Bone marrow (tissue), 2 donors: Measurements from ENCODE around the gene FNDC11.

Experiments used
- DNase-seq, 2 donors: peaks; one replicate each; lab custom pipeline; 2025; lab: John Stamatoyannopoulos, UW

Gene FNDC11

GRCh38 chr20:63540417-63541186 is 13.4 kb upstream of the FNDC11 start:
- peak in 1 of 2 donors; percentile 37 for DNase-seq

GRCh38 chr20:63541371-63541770 is 12.6 kb upstream of the FNDC11 start:
- DNase-seq: no peak

GRCh38 chr20:63542031-63542559 is 11.9 kb upstream of the FNDC11 start:
- no peak for DNase-seq

DNA sequence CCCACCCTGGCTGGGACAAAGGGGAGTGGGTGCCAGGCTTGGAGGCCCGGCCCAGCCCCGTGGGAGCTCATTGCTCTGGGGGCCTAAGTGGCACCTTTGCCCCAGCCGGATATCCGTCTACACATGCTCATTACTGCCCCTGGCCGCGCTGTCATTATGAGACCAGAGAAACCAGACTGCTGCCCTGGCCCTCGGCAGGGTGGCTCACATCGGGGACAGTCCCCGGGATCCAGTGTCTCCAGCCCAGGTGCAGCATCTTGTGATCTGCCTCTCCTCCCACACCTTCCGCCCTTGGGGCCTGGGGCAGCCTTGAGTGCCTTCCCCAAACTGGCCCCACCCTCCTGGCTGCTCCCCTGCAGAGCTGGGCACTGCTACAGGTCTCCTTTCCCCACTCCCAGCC is 11.3 kb upstream of the FNDC11 start:
- DNase-seq: no peak

- no peak for DNase-seq
Measured at GRCh38 chr20:63543131-63543530, 10.8 kb upstream of the FNDC11 start.

GRCh38 chr20:63543733-63544132 is 10.2 kb upstream of the FNDC11 start:
- DNase-seq: no peak

DNA sequence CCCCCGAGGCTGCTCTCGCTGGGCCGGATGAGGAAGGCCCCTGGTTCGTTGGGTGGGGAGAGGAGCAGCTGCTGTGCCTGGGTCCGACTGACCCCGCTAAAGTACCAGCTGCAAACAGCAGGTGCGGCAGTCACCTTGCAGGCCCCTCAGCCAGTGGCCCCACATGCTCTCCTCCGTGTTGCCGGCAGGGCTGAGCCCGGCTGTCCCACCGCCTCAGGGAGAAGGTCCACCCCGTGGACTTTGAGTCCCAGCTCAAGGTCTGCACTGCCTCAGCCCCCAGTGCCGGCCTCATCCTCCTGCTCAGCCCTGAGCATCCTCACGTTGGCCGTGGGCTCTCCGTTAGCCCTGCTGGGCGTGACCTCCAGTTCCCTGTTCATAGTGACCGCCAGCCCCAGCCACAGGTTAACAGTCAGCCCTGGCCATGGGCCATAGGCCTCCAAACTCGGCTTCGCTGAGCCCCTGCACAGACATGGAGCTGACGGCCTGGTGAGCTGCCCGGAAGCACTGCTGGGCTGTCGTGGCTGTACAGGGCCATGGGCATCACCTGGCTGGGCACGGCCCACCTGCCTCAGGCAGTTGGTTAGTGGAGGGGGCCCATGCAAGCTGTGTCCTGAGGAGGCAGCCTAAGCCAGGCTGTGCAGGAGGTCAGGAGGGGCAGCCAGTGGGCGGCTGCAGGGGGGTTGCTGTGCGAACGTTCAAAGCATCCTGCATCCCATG is 9.6 kb upstream of the FNDC11 start:
- no peak for DNase-seq

DNA sequence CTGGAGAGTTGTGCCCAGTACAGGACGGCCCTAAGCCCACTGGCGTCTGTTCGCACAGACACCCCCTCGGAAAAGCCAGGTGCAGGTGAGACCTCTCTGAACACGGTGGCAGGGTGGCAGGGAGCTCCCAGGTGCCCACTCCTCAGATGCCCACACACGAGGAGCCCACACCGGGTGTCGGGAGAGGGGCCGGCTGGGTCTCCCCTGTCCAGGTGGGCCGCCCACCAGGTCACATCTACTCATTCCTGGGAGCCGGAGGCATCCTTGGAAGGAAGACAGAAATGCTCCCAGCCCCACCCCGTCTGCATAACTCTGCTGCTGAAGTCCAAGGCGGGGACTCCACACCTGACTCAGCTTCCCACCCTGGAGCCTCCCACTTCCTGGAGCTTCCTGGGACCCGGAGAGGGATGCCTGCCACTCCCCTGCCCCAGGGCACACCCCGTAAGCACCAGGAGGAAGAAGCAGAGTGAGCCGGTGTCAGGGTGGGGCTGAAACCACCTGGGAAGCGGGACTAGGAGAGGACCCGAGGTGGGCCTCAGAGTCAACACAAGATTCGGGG is 8.9 kb upstream of the FNDC11 start:
- DNase-seq: no peak

DNA sequence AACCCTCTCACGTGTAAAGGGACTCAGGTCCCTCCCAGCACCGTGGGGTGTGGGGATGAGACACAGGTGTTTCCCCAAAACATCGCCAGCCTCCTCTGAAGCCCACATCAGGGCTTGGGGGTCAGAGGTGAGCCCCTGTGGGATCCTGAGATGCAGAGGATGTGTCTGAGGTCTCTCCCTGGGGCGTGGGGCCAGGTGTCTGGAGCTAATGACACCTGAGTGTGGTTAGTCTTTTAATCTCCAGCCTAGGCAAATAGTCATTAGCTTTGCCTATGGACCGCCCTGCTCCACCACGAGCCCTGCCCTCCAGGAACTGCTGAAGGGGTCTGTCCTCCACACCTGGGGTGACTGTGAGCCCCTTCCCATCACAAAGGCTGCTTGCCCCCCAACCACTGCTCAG is 8.1 kb upstream of the FNDC11 start:
- DNase-seq: no peak

- DNase-seq: no peak
Measured at GRCh38 chr20:63546256-63546955, 7.6 kb upstream of the FNDC11 start.

DNA sequence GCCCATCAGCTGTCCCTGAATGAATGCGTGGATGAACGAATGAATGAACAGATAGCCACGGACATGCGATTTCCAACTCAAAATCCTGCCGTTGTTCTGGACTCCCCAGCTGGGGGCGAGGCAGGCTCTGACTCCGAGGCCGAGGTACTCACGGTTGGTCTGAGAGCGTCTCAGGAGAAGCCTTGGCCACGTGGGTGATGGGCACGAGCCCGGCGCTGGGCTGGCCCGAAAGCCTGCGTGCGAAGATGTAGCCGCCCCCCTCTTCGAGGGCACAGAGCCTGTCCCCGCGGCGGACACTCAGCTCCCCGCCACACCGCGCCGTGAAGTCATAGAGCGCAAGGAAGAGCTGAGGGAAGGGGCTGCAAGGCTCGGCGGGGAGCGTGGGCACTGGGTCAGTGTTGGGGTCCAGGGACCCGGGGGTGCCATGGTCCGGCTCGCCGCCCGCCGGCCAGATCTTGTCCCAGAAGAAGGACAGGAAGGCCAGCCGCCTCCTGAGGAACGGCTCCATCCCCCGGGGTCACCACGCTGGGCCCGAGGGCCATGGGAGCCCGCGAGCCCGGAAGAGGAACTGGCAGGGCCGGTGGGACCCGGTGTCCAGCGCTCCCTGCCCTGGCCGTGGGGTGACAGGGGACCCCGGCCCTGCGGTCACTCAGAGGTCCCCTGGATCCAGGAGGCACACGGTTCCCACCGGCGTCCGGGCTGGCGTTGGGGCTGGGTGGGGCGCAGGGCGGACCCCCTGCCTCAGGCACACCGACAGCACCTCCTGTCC is 6.8 kb upstream of the FNDC11 start:
- no peak for DNase-seq

GRCh38 chr20:63547725-63548480 is 6.1 kb upstream of the FNDC11 start, which contains the start of gene SRMS:
Gene SRMS (minus strand): TSS chr20:63547749. CDS start chr20:63547463, 286 bp downstream.
- no peak for DNase-seq

GRCh38 chr20:63548542-63548941 is 5.4 kb upstream of the FNDC11 start:
- no peak for DNase-seq

DNA sequence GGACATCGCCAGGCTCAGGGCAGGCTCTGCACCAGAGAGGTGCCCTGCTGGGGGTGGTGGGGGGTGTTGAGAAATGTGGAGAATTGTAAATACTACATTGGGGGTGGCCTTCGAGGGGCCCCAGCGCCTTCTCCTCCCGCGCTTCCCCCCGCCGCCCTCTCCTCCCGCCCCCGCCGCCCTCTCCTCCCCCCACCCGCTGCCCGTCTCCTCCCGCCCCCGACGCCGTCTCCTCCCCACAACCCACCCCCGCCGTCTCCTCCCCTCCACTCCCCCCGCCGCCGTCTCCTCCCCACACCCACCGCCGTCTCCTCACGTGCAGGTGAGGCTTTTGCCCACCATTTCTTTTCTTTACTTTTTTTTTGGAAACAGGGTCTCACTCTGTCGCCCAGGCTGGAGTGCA is 4.9 kb upstream of the FNDC11 start:
- DNase-seq: no peak

- DNase-seq: no peak
Measured at GRCh38 chr20:63549679-63550282, 4.2 kb upstream of the FNDC11 start.

DNA sequence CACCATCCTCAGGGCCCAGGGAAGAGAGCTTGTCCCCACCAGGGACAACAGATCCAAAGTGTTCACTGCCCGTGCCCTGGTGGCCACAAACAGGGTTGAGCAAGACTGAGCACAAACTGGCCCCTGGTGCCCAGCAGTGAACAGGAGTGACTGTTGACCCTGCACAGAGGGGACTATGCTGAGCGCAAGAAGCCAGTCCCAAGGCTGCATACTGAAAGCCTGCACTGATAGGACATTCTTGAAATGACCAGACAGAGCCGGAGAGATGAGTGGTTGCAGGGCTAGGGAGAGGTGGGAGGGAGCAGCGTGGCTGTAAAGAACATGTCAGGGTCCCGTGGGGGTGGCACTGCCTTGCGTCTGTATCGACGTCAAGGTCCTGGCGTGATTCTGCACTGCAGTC is 2.9 kb upstream of the FNDC11 start:
- DNase-seq: no peak

DNA sequence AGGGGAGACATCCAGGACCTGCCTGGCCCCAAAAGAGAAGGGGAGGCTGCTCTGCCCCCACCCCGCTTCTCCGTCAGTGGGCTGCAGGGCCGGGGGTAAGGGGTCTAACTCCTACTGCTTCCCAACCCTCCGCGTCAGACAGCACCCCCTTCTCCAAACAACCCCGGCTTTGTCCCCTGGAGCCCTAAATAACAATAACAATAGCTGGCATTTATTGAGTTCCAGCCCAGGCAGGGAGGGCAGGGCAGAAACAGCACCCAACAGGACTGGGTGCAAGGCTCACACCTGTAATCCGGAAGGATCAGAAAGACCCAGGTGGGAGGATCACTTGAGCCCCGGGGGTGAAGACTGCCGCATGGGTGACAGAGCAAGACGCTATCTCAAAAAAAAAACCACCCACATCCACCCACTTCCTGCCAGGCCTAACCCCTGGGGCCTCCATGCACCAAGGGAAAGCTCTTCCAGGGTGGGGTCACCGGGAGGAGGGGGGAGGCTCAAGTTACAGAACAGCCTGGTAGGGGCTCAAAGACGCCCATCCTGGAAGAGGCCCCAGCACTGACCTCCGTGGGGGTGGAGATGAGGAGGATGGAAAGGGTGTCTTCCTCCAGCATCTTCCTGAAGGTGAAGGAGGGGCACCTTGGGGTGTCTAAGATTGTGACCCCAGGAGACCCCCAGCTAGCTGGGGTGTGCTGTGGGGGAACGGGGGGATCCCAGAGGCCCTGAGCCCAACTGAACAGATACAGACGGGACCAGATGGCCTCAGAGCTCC is 1.3 kb upstream of the FNDC11 start:
- DNase-seq: peak in 1 of 2 donors; percentile 25

DNA sequence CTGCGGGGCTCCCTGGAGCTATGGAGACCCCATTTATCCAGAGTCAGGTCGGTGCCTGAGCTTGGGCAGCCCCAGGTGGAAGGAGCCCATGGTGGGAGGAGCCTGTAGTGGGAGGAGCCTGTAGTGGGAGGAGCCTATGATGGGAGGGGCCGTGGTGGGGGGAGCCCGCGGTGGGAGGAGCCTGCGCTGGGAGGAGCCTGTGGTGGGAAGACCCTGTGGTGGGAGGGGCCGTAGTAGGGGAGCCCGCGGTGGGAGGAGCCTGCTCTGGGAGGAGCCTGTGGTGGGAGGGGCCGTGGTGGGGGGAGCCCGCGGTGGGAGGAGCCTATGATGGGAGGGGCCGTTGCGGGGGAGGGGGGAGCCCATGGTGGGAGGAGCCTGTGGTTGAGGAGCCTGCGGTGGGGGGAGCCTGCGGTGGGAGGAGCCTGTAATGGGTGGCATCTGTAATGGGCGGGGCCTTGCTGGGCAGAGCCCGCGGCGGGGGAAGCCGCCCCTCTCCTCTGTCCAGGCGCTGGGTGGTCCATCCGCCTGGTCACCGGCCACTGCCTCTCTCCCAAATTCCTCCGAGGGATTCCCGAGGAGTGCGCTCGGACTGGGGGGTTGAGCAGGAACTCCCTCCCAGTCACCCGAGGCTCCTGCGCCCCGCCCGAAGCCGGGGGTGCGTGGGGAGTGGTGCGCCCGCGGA is 567 bp upstream of the FNDC11 start:
- peak; percentile 80 to 81 for DNase-seq
